Mesothelial cell of epicardium (in vitro differentiated cells): Measurements from ENCODE around the gene NEK10. TPM values are rescaled to one million over a fixed set of nuclear protein-coding genes. Genes with fewer than 3 reads are reported as not detected.

Source experiments
- DNase-seq, 2 experiments: peaks; one replicate each; pipeline ENCODE4 v3.0.0; 2021; ENCODE audit warnings: low spot score in 2 of 2; ENCODE audit not compliant: unreplicated experiment in 2 of 2
- H3K27ac Mint-ChIP-seq: 2 replicates; pipeline ENCODE4 v1.8.0; 2021; ENCODE audit warnings: mixed read lengths
- H3K27me3 Mint-ChIP-seq: 2 replicates; pipeline ENCODE4 v1.8.0; 2021; ENCODE audit warnings: low read depth, mixed read lengths
- H3K36me3 Mint-ChIP-seq: 2 replicates; pipeline ENCODE4 v1.8.0; 2021; ENCODE audit warnings: mixed read lengths
- H3K4me1 Mint-ChIP-seq: 2 replicates; pipeline ENCODE4 v1.8.0; 2021; ENCODE audit warnings: mixed read lengths
- H3K4me3 Mint-ChIP-seq: 2 replicates; pipeline ENCODE4 v1.8.0; 2021; ENCODE audit warnings: mild to moderate bottlenecking, moderate library complexity, mixed read lengths
- H3K9me3 Mint-ChIP-seq: 2 replicates; pipeline ENCODE4 v1.8.0; 2021; ENCODE audit warnings: mixed read lengths
- total RNA-seq: library from RNA; stranded (reverse); gene quantifications from 3 replicates; pipeline ENCODE4 v1.2.1, GENCODE V29; 2021
- TF ChIP-seq, protein P1 (sequence below): fragments of 200-600 bp; sonication (generic); IDR thresholded peaks from one replicate; pipeline ENCODE4 v1.5.0; 2021; ENCODE audit warnings: antibody characterized with exemption; ENCODE audit not compliant: unreplicated experiment

The NEK10 gene
- total RNA-seq, 1 donor from 2014 or later: 1.2 TPM

DNA sequence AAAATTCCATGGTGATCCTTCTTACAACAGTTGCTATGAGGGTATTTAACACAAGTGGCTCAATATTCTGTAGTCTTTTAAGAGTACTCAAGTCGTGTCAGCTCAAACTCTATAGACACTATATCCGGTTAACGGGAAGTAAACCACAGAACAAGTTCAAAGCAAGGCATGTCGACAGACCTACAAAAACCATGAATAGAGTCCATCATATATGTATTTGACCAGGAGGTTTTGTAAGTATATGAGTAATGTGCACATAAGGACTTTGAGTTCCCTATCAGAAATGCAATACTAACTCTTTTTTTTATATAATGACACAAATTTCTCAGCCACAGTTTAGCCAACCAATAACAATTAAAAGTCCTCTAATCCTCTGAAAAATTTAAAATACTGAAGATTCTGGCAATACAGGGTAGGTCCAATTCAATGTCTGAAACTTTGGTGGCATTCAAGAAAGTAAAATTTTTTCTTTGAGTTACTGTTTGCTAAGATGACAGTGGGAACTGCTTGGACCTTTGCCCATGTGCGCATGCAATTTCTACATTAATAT is 93.7 kb downstream of the NEK10 start:
- no peaks in the 10 kb centered on the region for H3K9me3 Mint-ChIP-seq

DNA sequence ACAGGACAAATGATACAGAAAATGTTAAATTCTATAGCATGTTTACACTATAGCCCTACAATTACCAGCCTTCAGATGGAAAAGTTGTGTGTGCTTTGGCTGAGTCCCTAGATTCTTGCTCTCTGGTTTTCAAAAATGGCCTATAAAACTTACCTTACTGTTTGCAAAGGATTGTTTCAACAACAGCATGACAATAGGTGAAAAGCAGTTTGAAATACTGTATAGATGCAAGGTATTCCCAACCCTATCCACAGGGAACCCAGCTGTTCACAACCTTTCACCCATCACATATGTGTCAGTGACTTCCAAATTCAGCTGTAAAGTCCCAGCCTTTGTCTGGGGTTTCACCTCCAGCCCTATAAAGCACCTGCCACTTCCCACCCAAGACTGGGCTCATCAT is 97.3 kb downstream of the NEK10 start:
- Mint-ChIP-seq H3K4me1 (no peaks in the 10 kb centered on the region), H3K27me3 (no peaks in the 10 kb centered on the region), H3K9me3 (peaks cover 16% of the 10 kb centered on the region), H3K36me3 (no peaks in the 10 kb centered on the region), H3K4me3 (no peak overlapping the region), H3K27ac (no peak overlapping the region)
- no peak for DNase-seq
- TF ChIP-seq, protein P1, sequence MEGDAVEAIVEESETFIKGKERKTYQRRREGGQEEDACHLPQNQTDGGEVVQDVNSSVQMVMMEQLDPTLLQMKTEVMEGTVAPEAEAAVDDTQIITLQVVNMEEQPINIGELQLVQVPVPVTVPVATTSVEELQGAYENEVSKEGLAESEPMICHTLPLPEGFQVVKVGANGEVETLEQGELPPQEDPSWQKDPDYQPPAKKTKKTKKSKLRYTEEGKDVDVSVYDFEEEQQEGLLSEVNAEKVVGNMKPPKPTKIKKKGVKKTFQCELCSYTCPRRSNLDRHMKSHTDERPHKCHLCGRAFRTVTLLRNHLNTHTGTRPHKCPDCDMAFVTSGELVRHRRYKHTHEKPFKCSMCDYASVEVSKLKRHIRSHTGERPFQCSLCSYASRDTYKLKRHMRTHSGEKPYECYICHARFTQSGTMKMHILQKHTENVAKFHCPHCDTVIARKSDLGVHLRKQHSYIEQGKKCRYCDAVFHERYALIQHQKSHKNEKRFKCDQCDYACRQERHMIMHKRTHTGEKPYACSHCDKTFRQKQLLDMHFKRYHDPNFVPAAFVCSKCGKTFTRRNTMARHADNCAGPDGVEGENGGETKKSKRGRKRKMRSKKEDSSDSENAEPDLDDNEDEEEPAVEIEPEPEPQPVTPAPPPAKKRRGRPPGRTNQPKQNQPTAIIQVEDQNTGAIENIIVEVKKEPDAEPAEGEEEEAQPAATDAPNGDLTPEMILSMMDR: no peak

More for the DNA sequence above, 93.7 kb downstream of the NEK10 start:
- DNase-seq: no peak
- Mint-ChIP-seq H3K27me3 (no peaks in the 10 kb centered on the region), H3K4me1 (peaks cover 6% of the 10 kb centered on the region), H3K36me3 (no peaks in the 10 kb centered on the region), H3K4me3 (no peak overlapping the region), H3K27ac (no peak overlapping the region)
- TF ChIP-seq, protein P1: no peak

DNA sequence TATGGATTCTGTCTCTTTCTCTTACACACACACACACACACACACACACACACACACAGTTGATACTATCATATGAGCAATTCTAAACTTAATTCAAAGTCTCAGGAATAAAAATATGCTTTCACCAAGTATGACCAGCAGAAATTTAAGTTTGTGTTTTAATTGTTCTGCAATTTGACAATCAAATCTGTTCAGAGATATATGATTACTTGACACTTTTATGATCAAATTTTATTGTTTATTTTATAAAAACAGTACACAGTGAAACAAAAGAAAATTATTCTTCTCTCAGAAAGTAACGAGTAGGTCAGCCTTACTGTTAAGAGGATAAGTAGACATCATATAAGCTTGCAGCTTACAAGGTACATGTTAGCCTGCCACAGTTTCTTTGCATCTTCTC is 114.3 kb downstream of the NEK10 start:
- TF ChIP-seq, protein P1: no peak
- Mint-ChIP-seq H3K4me1 (no peaks in the 10 kb centered on the region), H3K9me3 (peaks cover 11% of the 10 kb centered on the region), H3K27ac (no peak overlapping the region), H3K27me3 (peaks cover 6% of the 10 kb centered on the region), H3K36me3 (no peaks in the 10 kb centered on the region), H3K4me3 (no peak overlapping the region)
- no peak for DNase-seq

DNA sequence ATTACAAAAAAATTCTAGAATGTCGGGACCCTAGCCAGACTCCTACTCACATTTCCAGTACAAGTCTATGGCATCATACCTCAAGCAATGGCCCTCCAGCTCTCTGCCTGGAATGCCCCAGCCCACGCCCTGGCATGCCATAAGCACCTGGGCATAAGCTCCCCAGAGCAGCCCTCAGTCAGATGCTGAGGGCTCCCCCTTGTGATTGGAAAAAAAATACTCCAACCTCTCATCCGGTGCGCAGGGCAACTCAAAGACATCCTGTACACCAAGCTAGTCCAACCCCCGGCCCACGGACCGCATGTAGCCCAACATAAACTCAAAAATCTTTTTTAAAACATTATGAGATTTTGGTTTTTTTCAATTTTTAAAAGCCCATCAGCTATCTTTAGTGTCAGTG is 115.4 kb downstream of the NEK10 start:
- Mint-ChIP-seq H3K9me3 (peaks cover 4% of the 10 kb centered on the region), H3K27ac (no peak overlapping the region), H3K4me3 (no peak overlapping the region), H3K4me1 (no peaks in the 10 kb centered on the region), H3K27me3 (peaks cover 6% of the 10 kb centered on the region), H3K36me3 (no peaks in the 10 kb centered on the region)
- TF ChIP-seq, protein P1: no peak
- peak in 1 of 2 experiments; percentile 18 for DNase-seq

DNA sequence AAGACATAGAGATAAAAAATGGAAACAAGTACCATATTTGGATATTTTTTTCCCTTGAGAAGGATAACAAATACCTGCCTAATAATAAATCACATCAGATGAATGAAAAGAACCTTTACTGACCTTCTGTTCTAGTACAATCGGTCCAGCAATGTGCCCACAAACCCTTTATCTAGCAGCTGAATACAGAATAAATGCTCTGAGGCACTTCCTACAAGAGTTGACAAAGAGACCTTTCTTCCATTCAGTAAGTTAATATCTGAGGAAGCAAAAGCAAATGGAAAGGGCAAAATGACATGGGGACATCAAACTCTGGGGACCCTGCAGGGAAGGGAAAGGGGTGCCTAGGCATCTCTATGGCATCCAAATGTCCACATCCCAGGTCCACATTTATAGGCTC is 115.8 kb downstream of the NEK10 start:
- Mint-ChIP-seq H3K9me3 (peaks cover 4% of the 10 kb centered on the region), H3K27ac (no peak overlapping the region), H3K27me3 (peaks cover 6% of the 10 kb centered on the region), H3K36me3 (no peaks in the 10 kb centered on the region), H3K4me3 (no peak overlapping the region), H3K4me1 (no peaks in the 10 kb centered on the region)
- TF ChIP-seq, protein P1: no peak
- no peak for DNase-seq

DNA sequence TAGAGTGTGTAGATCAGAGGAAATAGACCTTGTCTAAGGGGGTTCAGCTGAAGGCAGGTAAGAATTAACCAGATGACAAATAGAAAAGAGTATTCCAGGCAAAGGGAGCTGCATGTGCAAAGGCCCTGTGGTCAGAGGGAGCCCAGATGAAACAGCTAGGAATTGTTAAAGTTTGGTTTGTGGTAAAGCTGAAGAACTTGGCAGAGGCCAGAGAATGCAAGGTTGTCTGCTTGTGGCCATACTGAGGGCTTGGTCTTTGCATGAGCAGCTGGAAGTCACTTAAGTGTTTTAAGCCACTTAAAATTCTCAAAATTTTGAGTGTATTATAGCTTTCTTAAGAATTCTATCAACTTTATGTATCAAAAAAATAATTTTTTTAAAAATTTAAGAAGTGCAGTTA is 116.5 kb downstream of the NEK10 start:
- no peak overlapping the region for H3K27ac Mint-ChIP-seq
- H3K27me3 Mint-ChIP-seq: peaks cover 6% of the 10 kb centered on the region
- H3K9me3 Mint-ChIP-seq: peaks cover 4% of the 10 kb centered on the region
- DNase-seq: no peak
- TF ChIP-seq, protein P1: no peak
- H3K36me3 Mint-ChIP-seq: no peaks in the 10 kb centered on the region
- no peaks in the 10 kb centered on the region for H3K4me1 Mint-ChIP-seq
- H3K4me3 Mint-ChIP-seq: no peak overlapping the region
